ENCODE measurements around the gene SLC25A17.

Gene SLC25A17

GRCh38 chr22:40741116-40741515 is 78.0 kb downstream of the SLC25A17 start:
- no peak for TF ChIP-seq CTCF (IDR thresholded peaks at IDR 0.05; ENCODE audit: low read depth, low read length)
- DNase-seq (ENCODE audit: extremely low read depth, low read depth), result no peak

- DNase-seq (ENCODE audit: extremely low read depth, low read depth), result no peak
- no peak for TF ChIP-seq CTCF (IDR thresholded peaks at IDR 0.05; ENCODE audit: low read depth, low read length)
These were observed 79.4 kb downstream of the SLC25A17 start for GRCh38 chr22:40739721-40740120.

- TF ChIP-seq CTCF (IDR thresholded peaks at IDR 0.05; ENCODE audit: low read depth, low read length), result no peak
- DNase-seq (ENCODE audit: extremely low read depth, low read depth), result no peak
These were observed 85.2 kb downstream of the SLC25A17 start for GRCh38 chr22:40733919-40734318.

GRCh38 chr22:40732999-40733292 is 86.2 kb downstream of the SLC25A17 start:
- no peak for DNase-seq (ENCODE audit: extremely low read depth, low read depth)
- no peak for TF ChIP-seq CTCF (IDR thresholded peaks at IDR 0.05; ENCODE audit: low read depth, low read length)

GRCh38 chr22:40729284-40729683 is 89.9 kb downstream of the SLC25A17 start:
- no peak for DNase-seq (ENCODE audit: extremely low read depth, low read depth)
- TF ChIP-seq CTCF (IDR thresholded peaks at IDR 0.05; ENCODE audit: low read depth, low read length), result no peak

GRCh38 chr22:40728731-40729189 is 90.4 kb downstream of the SLC25A17 start:
- no peak for TF ChIP-seq CTCF (IDR thresholded peaks at IDR 0.05; ENCODE audit: low read depth, low read length)
- DNase-seq (ENCODE audit: extremely low read depth, low read depth), result no peak

DNA sequence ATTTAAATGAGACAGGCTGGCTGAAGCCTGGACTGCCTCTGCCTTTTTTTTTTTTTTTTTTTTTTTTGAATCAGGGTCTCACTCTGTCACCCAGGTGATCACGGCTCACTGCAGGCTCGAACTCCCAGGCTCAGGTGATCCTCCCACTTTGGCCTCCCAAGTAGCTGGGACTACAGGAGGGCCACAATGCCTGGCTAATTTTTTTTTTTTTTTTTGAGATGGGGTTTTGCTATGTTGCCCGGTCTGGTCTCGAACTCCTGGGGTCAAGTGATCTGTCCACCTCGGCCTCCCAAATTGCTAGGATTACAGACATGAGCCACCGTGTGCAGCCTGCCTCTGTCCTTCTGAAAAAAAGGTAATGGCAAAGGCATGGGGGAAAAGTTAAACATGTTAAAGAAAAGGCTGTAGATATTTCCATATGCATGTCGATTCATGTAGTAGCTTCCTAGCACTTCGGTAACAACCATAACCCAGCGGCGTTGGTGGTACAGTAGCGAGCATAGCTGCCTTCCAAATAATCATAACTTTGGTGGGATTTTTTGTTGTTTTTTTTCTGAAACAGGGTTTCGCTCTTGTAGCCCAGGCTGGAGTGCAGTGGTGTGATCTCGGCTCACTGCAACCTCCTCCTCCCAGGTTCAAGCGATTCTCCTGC is 91.1 kb downstream of the SLC25A17 start:
- DNase-seq (ENCODE audit: extremely low read depth, low read depth), result no peak
- TF ChIP-seq CTCF (IDR thresholded peaks at IDR 0.05; ENCODE audit: low read depth, low read length), result no peak
